ENCODE data around the gene APOL5. TPM values are rescaled to one million over a fixed set of nuclear protein-coding genes. Genes with fewer than 3 reads are reported as not detected.

APOL5 gene
- polyA plus RNA-seq, 1 experiment = not detected

DNA sequence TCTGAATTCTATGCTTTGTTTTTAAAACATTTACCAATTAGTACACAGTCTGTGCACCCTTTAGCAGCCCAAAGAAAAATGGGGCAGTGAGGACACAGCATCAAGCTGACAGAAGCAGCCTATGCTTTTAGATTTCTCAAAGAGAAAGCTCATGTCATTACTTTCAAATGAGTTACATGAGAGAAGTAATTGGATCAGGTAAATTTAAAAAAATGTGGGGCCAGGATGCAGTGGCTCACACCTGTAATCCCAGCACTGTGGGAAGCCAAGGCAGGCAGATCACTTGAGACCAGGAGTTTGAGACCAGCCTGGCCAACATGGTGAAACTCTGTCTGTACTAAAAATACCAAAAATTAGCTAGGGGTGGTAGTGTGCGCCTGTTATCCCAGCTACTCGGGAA lies 57.7 kb downstream of the APOL5 start:
- H3K36me3 ChIP-seq (ENCODE audit: control insufficient read depth, insufficient read depth, low read length) = no peaks in the 10 kb centered on the region; the same call in 1 of the 2 replicates
- H3K27me3 ChIP-seq (ENCODE audit: control insufficient read depth, insufficient read depth, low read length) = no peaks in the 10 kb centered on the region
- TF ChIP-seq, protein P1, sequence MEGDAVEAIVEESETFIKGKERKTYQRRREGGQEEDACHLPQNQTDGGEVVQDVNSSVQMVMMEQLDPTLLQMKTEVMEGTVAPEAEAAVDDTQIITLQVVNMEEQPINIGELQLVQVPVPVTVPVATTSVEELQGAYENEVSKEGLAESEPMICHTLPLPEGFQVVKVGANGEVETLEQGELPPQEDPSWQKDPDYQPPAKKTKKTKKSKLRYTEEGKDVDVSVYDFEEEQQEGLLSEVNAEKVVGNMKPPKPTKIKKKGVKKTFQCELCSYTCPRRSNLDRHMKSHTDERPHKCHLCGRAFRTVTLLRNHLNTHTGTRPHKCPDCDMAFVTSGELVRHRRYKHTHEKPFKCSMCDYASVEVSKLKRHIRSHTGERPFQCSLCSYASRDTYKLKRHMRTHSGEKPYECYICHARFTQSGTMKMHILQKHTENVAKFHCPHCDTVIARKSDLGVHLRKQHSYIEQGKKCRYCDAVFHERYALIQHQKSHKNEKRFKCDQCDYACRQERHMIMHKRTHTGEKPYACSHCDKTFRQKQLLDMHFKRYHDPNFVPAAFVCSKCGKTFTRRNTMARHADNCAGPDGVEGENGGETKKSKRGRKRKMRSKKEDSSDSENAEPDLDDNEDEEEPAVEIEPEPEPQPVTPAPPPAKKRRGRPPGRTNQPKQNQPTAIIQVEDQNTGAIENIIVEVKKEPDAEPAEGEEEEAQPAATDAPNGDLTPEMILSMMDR (IDR thresholded peaks at IDR 0.05; ENCODE audit: insufficient read depth, low read depth, low read length) = no peak
- no peak for DNase-seq (ENCODE audit: low read depth)
- no peak overlapping the region for H3K4me3 ChIP-seq (ENCODE audit: low read depth, low read length)
- ChIA-PET CTCF (interaction anchor here (0.6 to 0.9 kb wide), 3 partner anchors 18 to 148 kb away, joined by 4 to 5 read pairs (median 4); no protein-coding TSS in a partner anchor), POLR2A (no interaction called here)

DNA sequence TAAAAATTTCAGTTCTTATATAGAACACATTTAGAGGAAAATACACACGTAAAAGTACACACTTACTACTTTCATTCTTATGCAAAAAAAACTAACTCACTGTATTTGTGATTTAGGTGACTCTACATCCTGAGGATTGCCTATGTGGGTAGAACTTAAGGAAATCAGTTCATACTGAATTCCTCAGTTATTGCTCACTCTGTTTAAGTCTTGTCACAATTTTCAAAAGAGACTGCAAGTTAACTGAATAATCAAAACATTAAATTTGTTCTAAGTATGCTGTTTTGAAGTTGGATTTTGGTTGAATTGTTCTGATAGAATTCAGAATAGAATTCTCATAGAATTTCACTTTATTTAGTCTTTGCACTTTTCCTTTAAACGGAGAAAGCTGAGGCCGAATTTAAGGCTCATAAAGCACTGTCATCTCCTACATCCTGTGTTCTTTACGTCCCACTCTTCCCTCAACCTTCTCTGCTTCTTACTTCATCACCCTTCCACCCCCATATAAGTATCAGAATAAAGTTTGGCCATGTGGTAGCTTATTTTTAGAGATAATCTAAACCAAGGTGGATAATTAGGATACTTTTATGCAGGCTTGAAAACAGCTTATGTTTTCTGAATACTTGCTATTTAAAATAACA lies 59.8 kb downstream of the APOL5 start:
- ChIA-PET POLR2A (no interaction called here), CTCF (interaction anchor here (1.0 to 1.3 kb wide), 2 partner anchors 143 to 147 kb away, joined by 3 read pairs; no protein-coding TSS in a partner anchor)
- Histone ChIP-seq H3K36me3 (ENCODE audit: control insufficient read depth, insufficient read depth, low read length) (no peaks in the 10 kb centered on the region), H3K4me3 (ENCODE audit: low read depth, low read length) (no peak overlapping the region), H3K27me3 (ENCODE audit: control insufficient read depth, insufficient read depth, low read length) (no peaks in the 10 kb centered on the region)
- TF ChIP-seq, protein P1 (IDR thresholded peaks at IDR 0.05; ENCODE audit: insufficient read depth, low read depth, low read length) = no peak
- DNase-seq (ENCODE audit: low read depth) = no peak

Other genes starting within 250 kb of the APOL5 start
- 0.45 and 1.2 TPM in 2 replicates for gene RASD2, start 177.0 kb upstream of the APOL5 start, polyA plus RNA-seq (2011; rRNA removed)
- gene MB, start 100.5 kb upstream of the APOL5 start, polyA plus RNA-seq (2011; rRNA removed) = 0.06 TPM in 1 of 2 replicates, not detected in the other
- gene APOL6, start 69.4 kb upstream of the APOL5 start, polyA plus RNA-seq (2011; rRNA removed) = 9.5 and 14.2 TPM in 2 replicates

Data from BJ (cell line).